Inferior parietal cortex (tissue), 1 donor: ENCODE results near the gene NUDT17.

ENCODE experiments used
- DNase-seq: peaks from one replicate; pipeline ENCODE4 v3.0.0-alpha.2; 2016; ENCODE audit errors: extremely low spot score

Gene NUDT17

GRCh38 chr1:145891143-145891542 is 45.7 kb downstream of the NUDT17 start:
- DNase-seq = no peak

DNA sequence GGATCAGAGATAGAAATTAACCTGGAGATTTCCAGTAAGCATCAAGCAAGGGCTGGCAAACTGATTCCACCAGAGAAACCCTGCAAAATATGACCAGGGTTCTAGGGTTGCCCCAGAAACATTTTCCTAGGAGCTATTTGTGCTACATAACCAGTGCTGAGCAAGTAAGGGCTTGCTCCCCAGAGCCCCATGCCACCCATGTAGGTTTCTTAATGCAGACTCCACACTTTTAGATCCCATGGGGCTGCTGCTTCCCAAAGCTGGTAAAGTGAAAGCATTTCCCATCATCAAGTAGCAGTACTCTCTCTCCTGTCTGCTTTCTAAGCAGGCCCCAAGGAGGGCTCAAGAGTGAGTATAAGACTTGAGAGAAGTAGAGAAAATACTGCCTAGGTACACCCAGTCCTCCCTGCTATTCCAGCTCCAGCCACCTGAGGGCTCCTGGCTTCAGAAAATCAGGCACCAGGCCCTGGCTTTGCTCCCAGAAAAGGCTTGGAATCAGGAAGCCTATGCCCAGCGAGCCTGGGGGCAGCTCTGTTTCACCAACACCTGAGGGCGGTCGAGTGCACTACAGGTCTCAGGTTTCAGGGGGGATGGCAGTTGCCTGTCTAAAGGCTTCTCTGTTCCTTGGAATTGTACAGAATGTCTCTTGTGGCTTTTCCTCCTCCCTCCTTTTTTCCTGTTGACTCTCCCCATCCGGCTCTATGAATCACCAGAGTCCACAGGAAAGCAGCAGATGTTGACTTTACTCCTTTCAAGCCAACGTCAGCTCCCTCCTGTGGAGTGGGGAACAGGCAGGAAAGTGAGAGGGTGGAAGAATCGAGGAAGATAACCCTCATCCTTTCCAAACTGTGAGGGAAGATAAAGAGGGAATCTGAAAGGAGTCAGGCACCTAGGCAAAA is 46.4 kb downstream of the NUDT17 start:
- DNase-seq = peak; percentile 96

DNA sequence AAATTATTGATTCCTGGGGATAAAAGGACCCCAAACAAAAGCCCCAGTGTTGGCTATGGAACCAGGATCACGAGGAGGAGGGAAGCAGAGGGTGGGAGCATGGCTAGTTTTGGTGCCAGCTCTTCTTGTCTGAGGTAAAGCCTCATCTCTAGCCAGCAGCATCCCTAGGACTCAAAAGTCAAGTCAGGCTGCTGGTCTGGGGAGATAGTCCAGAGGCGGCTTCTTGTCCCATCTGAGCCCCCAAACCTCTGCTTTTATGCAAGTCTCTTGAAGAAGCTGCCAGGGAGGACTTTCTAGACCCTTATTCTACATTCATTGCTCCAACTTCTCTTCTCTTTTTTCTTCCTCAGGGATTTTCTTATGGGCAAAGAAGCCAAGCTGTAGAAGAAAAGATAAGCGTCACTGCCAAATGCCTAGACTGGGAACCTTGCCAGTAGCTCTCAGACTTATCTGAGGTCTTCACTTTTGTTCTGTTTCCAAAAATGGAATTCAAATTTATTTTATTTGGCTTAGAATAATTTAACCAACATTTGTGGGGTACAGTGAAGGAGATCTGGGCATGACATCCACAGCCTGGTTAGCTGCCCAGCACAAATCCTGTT is 47.2 kb downstream of the NUDT17 start:
- peak; percentile 42 for DNase-seq

GRCh38 chr1:145893306-145894055 is 48.1 kb downstream of the NUDT17 start:
- no peak for DNase-seq

DNA sequence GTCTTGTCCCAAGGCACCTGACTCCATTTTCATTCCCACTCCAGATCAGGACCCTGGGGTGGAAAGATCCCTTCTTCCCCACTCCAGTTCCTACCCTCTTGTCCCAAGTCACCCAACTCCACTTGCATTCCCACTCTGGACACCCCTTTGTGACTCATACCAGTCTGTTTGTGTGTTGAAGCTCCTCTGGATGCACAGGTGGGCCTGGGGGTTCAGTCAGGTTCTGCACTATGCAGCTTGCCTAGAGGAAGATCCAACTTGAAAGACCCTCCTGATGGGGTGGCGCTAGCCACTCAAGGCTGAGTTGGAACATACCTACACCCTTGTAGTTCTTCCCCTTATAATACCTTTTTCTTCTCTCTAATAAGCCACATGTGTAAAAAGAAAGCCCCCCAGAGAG is 50.0 kb downstream of the NUDT17 start:
- no peak for DNase-seq

GRCh38 chr1:145897969-145898368 is 52.5 kb downstream of the NUDT17 start:
- no peak for DNase-seq
